HG03520 (cell line): ENCODE measurements around the gene CD8A.
A peak's percentile ranks its signal among the peaks of the same experiment; 100 is the strongest.

ENCODE experiments used
- ATAC-seq: cut with Tn5 transposase; IDR thresholded peaks from one replicate; pipeline ENCODE4 v1.9.1; 2021; ENCODE audit warnings: mild to moderate bottlenecking, moderate library complexity; ENCODE audit not compliant: unreplicated experiment

Gene CD8A

GRCh38 chr2:86809481-86810121, 18.9 kb upstream of the CD8A start:
- ATAC-seq = no peak

- peak; percentile 97 for ATAC-seq
Measured at GRCh38 chr2:86808315-86809161, 17.8 kb upstream of the CD8A start.

GRCh38 chr2:86807468-86808275, 17.0 kb upstream of the CD8A start:
- ATAC-seq = no peak

GRCh38 chr2:86807133-86807467, 16.4 kb upstream of the CD8A start:
- no peak for ATAC-seq

- ATAC-seq = no peak
Measured at GRCh38 chr2:86806059-86806857, 15.5 kb upstream of the CD8A start.

GRCh38 chr2:86800856-86801567, 10.3 kb upstream of the CD8A start:
- ATAC-seq = no peak

- no peak for ATAC-seq
Measured at GRCh38 chr2:86794861-86795260, 4.1 kb upstream of the CD8A start.

GRCh38 chr2:86793752-86794151, 3.0 kb upstream of the CD8A start:
- no peak for ATAC-seq

GRCh38 chr2:86791573-86791972, 860 bp upstream of the CD8A start:
- no peak for ATAC-seq

- no peak for ATAC-seq
Measured at GRCh38 chr2:86790134-86790675, 508 bp downstream of the CD8A start.

- ATAC-seq = no peak
Measured at GRCh38 chr2:86789687-86790133, 1.0 kb downstream of the CD8A start.

- no peak for ATAC-seq
Measured at GRCh38 chr2:86788881-86789686, 1.6 kb downstream of the CD8A start.

GRCh38 chr2:86788165-86788564, 2.5 kb downstream of the CD8A start:
- no peak for ATAC-seq

GRCh38 chr2:86787736-86788135, 3.0 kb downstream of the CD8A start:
- ATAC-seq = no peak

- ATAC-seq = no peak
Measured at GRCh38 chr2:86786001-86786536, 4.6 kb downstream of the CD8A start.

GRCh38 chr2:86785456-86785855, 5.3 kb downstream of the CD8A start:
- no peak for ATAC-seq

- peak; percentile 88 for ATAC-seq
Measured at GRCh38 chr2:86783615-86784339, 6.9 kb downstream of the CD8A start.

- ATAC-seq = no peak
Measured at GRCh38 chr2:86782748-86783147, 8.0 kb downstream of the CD8A start.
